K562 (cell line): Measurements from ENCODE around the gene IFNGR1. TPM values are rescaled to one million over a fixed set of nuclear protein-coding genes. Genes with fewer than 3 reads are reported as not detected.

ENCODE experiments used
- ATAC-seq: fragments of 200-7000 bp; cut with Tn5 transposase; 3 replicates; pipeline ENCODE4 v1.9.1; 2020; ENCODE audit warnings: moderate library complexity
- BruUV-seq: library from RNA; stranded (reverse); fragments of 400-500 nt; replicated peaks from 2 replicates; lab custom pipeline; 2021; lab: Mats Ljungman, UMichigan
- CTCF ChIA-PET: fragments of 300-600 bp; formaldehyde crosslinking; extraction: SDS; loops from one replicate; lab custom pipeline; 2021; ENCODE audit warnings: low intra/inter-chr PET ratio; lab: Yijun Ruan, JAX
- POLR2A ChIA-PET: fragments of 300-600, 350-650 bp; sonication (Branson Sonifier 250); formaldehyde crosslinking; extraction: SDS; loops from one replicate; lab custom pipeline; 2021; ENCODE audit warnings: antibody characterized with exemption, inconsistent platforms; lab: Yijun Ruan, JAX
- DNase-seq, 4 experiments: peaks; one replicate each; pipeline versions ENCODE4 v3.0.0 to v3.0.0-alpha.2; 2011 to 2018; ENCODE audit warnings: low spot score in 3 of 4, mixed read lengths in 3 of 4; ENCODE audit errors: extremely low read depth in 1 of 4
- FAIRE-seq: peaks from 2 replicates; lab custom pipeline; 2011; peaks lifted over from hg19 to GRCh38; lab: Jason Lieb, UNC
- H2AFZ ChIP-seq: 2 replicates; pipeline ENCODE4 v1.6.0; 2011; ENCODE audit warnings: low read depth, low read length, control low read depth, inconsistent platforms
- H3K27ac ChIP-seq: fragments of 200-600 bp; 3 replicates; pipeline ENCODE4 v1.8.0; 2011; ENCODE audit warnings: low read depth, mild to moderate bottlenecking, control low read depth, inconsistent platforms, low read length, moderate library complexity, mixed read lengths; ENCODE audit errors: extremely low read depth
- H3K27me3 ChIP-seq, 2 experiments: fragments of 300-600 bp in 1 of 2; 2 replicates in 1 of 2; 3 replicates in 1 of 2; pipeline versions ENCODE4 v1.6.0 to v1.8.0; 2011; ENCODE audit warnings: inconsistent platforms in 2 of 2, low read length in 2 of 2, mild to moderate bottlenecking in 1 of 2, mixed read lengths in 1 of 2, moderate library complexity in 1 of 2; ENCODE audit not compliant: control insufficient read depth in 2 of 2, insufficient read depth in 2 of 2
- H3K36me3 ChIP-seq: fragments of 300-600 bp; 3 replicates; pipeline ENCODE4 v1.8.0; 2011; ENCODE audit warnings: mild to moderate bottlenecking, low read length, inconsistent platforms; ENCODE audit not compliant: control insufficient read depth, insufficient read depth
- H3K4me1 ChIP-seq, 2 experiments: fragments of 200-600 bp in 1 of 2; replicated peaks in 1 of 2; 2 replicates in 1 of 2; 3 replicates in 1 of 2; pipeline versions ENCODE4 v1.5.1 to v1.8.0; 2011; ENCODE audit warnings: inconsistent platforms in 2 of 2, low read length in 2 of 2, mild to moderate bottlenecking in 1 of 2, mixed read lengths in 1 of 2, moderate library complexity in 1 of 2; ENCODE audit not compliant: control insufficient read depth in 2 of 2, insufficient read depth in 2 of 2
- H3K4me2 ChIP-seq: 2 replicates; pipeline ENCODE4 v1.6.1; 2011; ENCODE audit warnings: low read length, control low read depth, inconsistent platforms, mixed read lengths; ENCODE audit not compliant: insufficient read depth
- H3K4me3 ChIP-seq: fragments of 200-600 bp; sonication (generic), shearing (Covaris generic); 2 replicates; pipeline ENCODE4 v1.5.1; 2016; ENCODE audit warnings: control low read depth, inconsistent platforms
- H3K79me2 ChIP-seq: fragments of 200-600 bp; 3 replicates; pipeline ENCODE4 v1.8.0; 2011; ENCODE audit warnings: low read length, inconsistent platforms; ENCODE audit not compliant: control insufficient read depth, insufficient read depth
- H3K9ac ChIP-seq, 2 experiments: 2 replicates each; pipeline versions ENCODE4 v1.6.0 to v1.6.1; 2011; ENCODE audit warnings: low read depth in 2 of 2, low read length in 2 of 2, control low read depth in 1 of 2, inconsistent platforms in 1 of 2, mild to moderate bottlenecking in 1 of 2, mixed read lengths in 1 of 2; ENCODE audit not compliant: insufficient read depth in 1 of 2
- H3K9me1 ChIP-seq: one replicate; pipeline ENCODE4 v1.6.0; 2011; ENCODE audit warnings: inconsistent platforms, mild to moderate bottlenecking, low read length, moderate library complexity; ENCODE audit not compliant: control insufficient read depth, insufficient read depth
- H3K9me3 ChIP-seq: replicated peaks from 2 replicates; pipeline ENCODE4 v1.5.1; 2011; ENCODE audit warnings: low read depth, low read length, inconsistent platforms; ENCODE audit not compliant: control insufficient read depth, insufficient read depth
- H4K20me1 ChIP-seq: replicated peaks from 2 replicates; pipeline ENCODE4 v1.6.1; 2011; ENCODE audit warnings: low read length, inconsistent platforms, mixed read lengths; ENCODE audit not compliant: control insufficient read depth, insufficient read depth
- DLX4 ChIP-seq: fragments of 250-450 bp; sonication (Bioruptor Pico); IDR thresholded peaks from 2 replicates; pipeline ENCODE4 v1.6.1; 2021; ENCODE audit warnings: mild to moderate bottlenecking
- FOXA3 ChIP-seq, 2 experiments: fragments of 450-650 bp in 1 of 2; sonication (generic) in 1 of 2; formaldehyde crosslinking; IDR thresholded peaks in 1 of 2; conservative IDR thresholded peaks in 1 of 2; 2 replicates each; pipeline versions ENCODE4 v1.4.0 to v1.8.0; 2020 to 2022; ENCODE audit warnings: mild to moderate bottlenecking in 2 of 2, missing genetic modification reagents in 1 of 2
- MLLT1 ChIP-seq, 2 experiments: fragments of 450-650 bp; IDR thresholded peaks; 2 replicates each; pipeline ENCODE4 v1.6.1; 2016
- SIN3B ChIP-seq: fragments of 450-650 bp; IDR thresholded peaks from 2 replicates; pipeline ENCODE4 v1.6.1; 2017; ENCODE audit warnings: low read depth, mild to moderate bottlenecking, moderate library complexity
- SUPT5H ChIP-seq: fragments of 450-650 bp; IDR thresholded peaks from 2 replicates; pipeline ENCODE4 v1.6.1; 2016
- ZBTB9 ChIP-seq: fragments of 450-650 bp; formaldehyde crosslinking; IDR thresholded peaks from 2 replicates; pipeline ENCODE4 v1.4.0; 2020; ENCODE audit warnings: mild to moderate bottlenecking, moderate library complexity
- WGBS: fragments of 100-300 bp; shearing (Covaris generic); methylation state at CpG from one replicate; pipeline ENCODE4 v1.1.6; 2016; ENCODE audit warnings: low coverage, mixed read lengths; ENCODE audit not compliant: insufficient coverage; ENCODE audit errors: missing lambda C conversion rate; 5-methylcytosine and 5-hydroxymethylcytosine counted together
- in situ Hi-C: fragments of 300-500 bp; cut with MboI; formaldehyde crosslinking; loops from 4 replicates; pipeline ENCODE4 v1.15.0; 2018; ENCODE audit warnings: inconsistent platforms, mixed read lengths
- intact Hi-C: fragments of 100-400 bp; cut with micrococcal nuclease; formaldehyde crosslinking; loops from 2 replicates; pipeline ENCODE4 v1.14.2; 2022
- polyA plus RNA-seq, 8 experiments: library from polyadenylated mRNA; depleted of rRNA in 4 of 8; stranded (reverse) in 5 of 8; unstranded in 3 of 8; fragments of >200 nt; fragmentation: Nextera tagmentation in 2 of 8; fragmentation: Illumina TruSeq in 1 of 8; extraction: Ambion mirVana in 2 of 8; extraction: Trizol in 1 of 8; gene quantifications; 2 replicates each; pipeline versions ENCODE4 v1.2.1 to v1.2.3, GENCODE V29; 2011 to 2014; ENCODE audit warnings: inconsistent platforms in 1 of 8, missing spikeins in 1 of 8
- total RNA-seq, 7 experiments: library from RNA; depleted of rRNA in 6 of 7; stranded (reverse); fragments of >200 nt in 6 of 7; fragmentation: Illumina TruSeq in 2 of 7; extraction: Trizol in 2 of 7; gene quantifications; 2 replicates each; pipeline versions ENCODE4 v1.2.1 to v1.2.3, GENCODE V29; 2011 to 2021; ENCODE audit warnings: low replicate concordance in 1 of 7

Gene IFNGR1
- total and polyA plus RNA-seq, 9 of the 15 experiments (the other 6 are each of a cell fraction or from before 2014, with no cell fraction given) = 14.7 to 47.0 (median 26.7) TPM

- Histone ChIP-seq H3K27ac (no peak overlapping the region), H3K9me1 (no peaks in the 10 kb centered on the region), H2AFZ (no peak overlapping the region), H3K9me3 (no peaks in the 10 kb centered on the region), H3K4me3 (no peak overlapping the region), H3K79me2 (no peaks in the 10 kb centered on the region), H3K4me2 (no peak overlapping the region), H3K36me3 (no peaks in the 10 kb centered on the region), H3K9ac (no peak overlapping the region), H4K20me1 (no peaks in the 10 kb centered on the region), H3K4me1 (peaks cover 3 to 20% of the 10 kb centered on the region in 2 experiments; a peak in 3 of 5 replicates), H3K27me3 (no peaks in the 10 kb centered on the region; a peak in 1 of 5 replicates)
- FAIRE-seq (no peak), DNase-seq (no peak), ATAC-seq (no peak)
- ChIA-PET CTCF (no interaction called here), POLR2A (interaction anchor here (0.7 kb wide), 1 partner anchor 20 kb away, joined by 3 read pairs; no protein-coding TSS in a partner anchor)
- TF ChIP-seq SIN3B = no peak
- peak in 1 of 2 experiments; percentile 43; a peak in 1 of 4 replicates for TF ChIP-seq FOXA3 (CRISPR knock-in tag; conservative IDR thresholded peaks at IDR 0.05 in 1 of 2, IDR thresholded peaks at IDR 0.05 in 1 of 2)
- no TSS peak for BruUV-seq
- in situ Hi-C loops (no loop called here), intact Hi-C loops (no loop called here)
These were observed 18.4 kb upstream of the IFNGR1 start for GRCh38 chr6:137237413-137238170.

GRCh38 chr6:137236581-137237355, 17.6 kb upstream of the IFNGR1 start:
- intact Hi-C loops = no loop called here
- no peak overlapping the region for H3K4me3 ChIP-seq
- no peak for DNase-seq
- CTCF ChIA-PET = no interaction called here
- H4K20me1 ChIP-seq = no peaks in the 10 kb centered on the region
- no peak overlapping the region for H2AFZ ChIP-seq
- POLR2A ChIA-PET = no interaction called here
- no peaks in the 10 kb centered on the region for H3K9me1 ChIP-seq
- H3K36me3 ChIP-seq = no peaks in the 10 kb centered on the region
- no peaks in the 10 kb centered on the region for H3K79me2 ChIP-seq
- no peak overlapping the region for H3K9ac ChIP-seq
- H3K27ac ChIP-seq = no peak overlapping the region
- no peaks in the 10 kb centered on the region; a peak in 1 of 5 replicates for H3K27me3 ChIP-seq
- no peak for FAIRE-seq
- peaks cover 3 to 20% of the 10 kb centered on the region in 2 experiments; a peak in 3 of 5 replicates for H3K4me1 ChIP-seq
- BruUV-seq = no TSS peak
- H3K9me3 ChIP-seq = no peaks in the 10 kb centered on the region
- 15% methylated on average over 5 of the region's 5 CpGs for WGBS
- ATAC-seq = no peak
- in situ Hi-C loops = no loop called here
- H3K4me2 ChIP-seq = no peak overlapping the region
- TF ChIP-seq ZBTB9 (CRISPR knock-in tag) (no peak), DLX4 (CRISPR knock-in tag) (no peak), SUPT5H (no peak), MLLT1 (IDR thresholded peaks at IDR 0.05) (no peak)
